ENCODE measurements around the gene TTYH3.
"Not testable (repeated sequence)": the region's sequence is repeated elsewhere in the genome, so short reads cannot be mapped to it uniquely, and the experiment has no call there.

TTYH3 gene

GRCh38 chr7:2670171-2670570 lies 38.4 kb downstream of the TTYH3 start:
- Histone ChIP-seq H3K9me3 (ENCODE audit: control insufficient read depth, low read length) (no peaks in the 10 kb centered on the region), H3K27ac (ENCODE audit: low read depth, low read length, severe bottlenecking) (no peak overlapping the region), H3K4me3 (ENCODE audit: extremely low read depth, insufficient read depth, low read length, poor library complexity, severe bottlenecking) (no peak overlapping the region), H3K36me3 (ENCODE audit: control insufficient read depth, insufficient read depth, low read length) (no peaks in the 10 kb centered on the region), H3K4me1 (ENCODE audit: control insufficient read depth, insufficient read depth, low read length, poor library complexity, severe bottlenecking) (no peaks in the 10 kb centered on the region)
- 87 to 90% methylated on average over 8 to 13 of the region's 13 CpGs for WGBS, 2 experiments (ENCODE audit: insufficient coverage in 2 of 2)

- Histone ChIP-seq H3K4me3 (ENCODE audit: extremely low read depth, insufficient read depth, low read length, poor library complexity, severe bottlenecking) (no peak overlapping the region), H3K4me1 (ENCODE audit: control insufficient read depth, insufficient read depth, low read length, poor library complexity, severe bottlenecking) (no peaks in the 10 kb centered on the region), H3K36me3 (ENCODE audit: control insufficient read depth, insufficient read depth, low read length) (no peaks in the 10 kb centered on the region), H3K9me3 (ENCODE audit: control insufficient read depth, low read length) (no peaks in the 10 kb centered on the region), H3K27ac (ENCODE audit: low read depth, low read length, severe bottlenecking) (no peak overlapping the region)
- 35 to 43% methylated on average over 22 to 24 of the region's 25 CpGs for WGBS, 2 experiments (ENCODE audit: insufficient coverage in 2 of 2)
Observed at GRCh38 chr7:2670720-2671391, 39.1 kb downstream of the TTYH3 start.

- not testable (repeated sequence) for H3K9me3 ChIP-seq (ENCODE audit: control insufficient read depth, low read length); H3K4me3 ChIP-seq (ENCODE audit: extremely low read depth, insufficient read depth, low read length, poor library complexity, severe bottlenecking); H3K4me1 ChIP-seq (ENCODE audit: control insufficient read depth, insufficient read depth, low read length, poor library complexity, severe bottlenecking); H3K36me3 ChIP-seq (ENCODE audit: control insufficient read depth, insufficient read depth, low read length); H3K27ac ChIP-seq (ENCODE audit: low read depth, low read length, severe bottlenecking)
- WGBS, 2 experiments (ENCODE audit: insufficient coverage in 2 of 2), result 83 to 100% methylated on average over 1 of the region's 6 CpGs
Observed at GRCh38 chr7:2673214-2673613, 41.4 kb downstream of the TTYH3 start.

- Histone ChIP-seq H3K4me1 (ENCODE audit: control insufficient read depth, insufficient read depth, low read length, poor library complexity, severe bottlenecking) (no peaks in the 10 kb centered on the region), H3K9me3 (ENCODE audit: control insufficient read depth, low read length) (no peaks in the 10 kb centered on the region), H3K27ac (ENCODE audit: low read depth, low read length, severe bottlenecking) (no peak overlapping the region), H3K36me3 (ENCODE audit: control insufficient read depth, insufficient read depth, low read length) (no peaks in the 10 kb centered on the region), H3K4me3 (ENCODE audit: extremely low read depth, insufficient read depth, low read length, poor library complexity, severe bottlenecking) (no peak overlapping the region)
Observed at GRCh38 chr7:2673934-2674333, 42.1 kb downstream of the TTYH3 start.

GRCh38 chr7:2675256-2675764 lies 43.5 kb downstream of the TTYH3 start:
- Histone ChIP-seq H3K4me3 (ENCODE audit: extremely low read depth, insufficient read depth, low read length, poor library complexity, severe bottlenecking) (no peak overlapping the region), H3K9me3 (ENCODE audit: control insufficient read depth, low read length) (no peaks in the 10 kb centered on the region), H3K27ac (ENCODE audit: low read depth, low read length, severe bottlenecking) (no peak overlapping the region), H3K4me1 (ENCODE audit: control insufficient read depth, insufficient read depth, low read length, poor library complexity, severe bottlenecking) (no peaks in the 10 kb centered on the region), H3K36me3 (ENCODE audit: control insufficient read depth, insufficient read depth, low read length) (no peaks in the 10 kb centered on the region)
- WGBS, 2 experiments (ENCODE audit: insufficient coverage in 2 of 2), result 59 to 81% methylated on average over 3 to 7 of the region's 9 CpGs

- WGBS, 2 experiments (ENCODE audit: insufficient coverage in 2 of 2), result 88 to 100% methylated on average over 1 to 4 of the region's 8 CpGs
Observed at GRCh38 chr7:2676576-2676975, 44.8 kb downstream of the TTYH3 start.

GRCh38 chr7:2678454-2678853 lies 46.7 kb downstream of the TTYH3 start:
- H3K4me1 ChIP-seq (ENCODE audit: control insufficient read depth, insufficient read depth, low read length, poor library complexity, severe bottlenecking); H3K4me3 ChIP-seq (ENCODE audit: extremely low read depth, insufficient read depth, low read length, poor library complexity, severe bottlenecking); H3K36me3 ChIP-seq (ENCODE audit: control insufficient read depth, insufficient read depth, low read length); H3K9me3 ChIP-seq (ENCODE audit: control insufficient read depth, low read length); H3K27ac ChIP-seq (ENCODE audit: low read depth, low read length, severe bottlenecking): not testable (repeated sequence)
- WGBS, 2 experiments (ENCODE audit: insufficient coverage in 2 of 2), result 91% methylated on average over 6 to 7 of the region's 15 CpGs

More at GRCh38 chr7:2676576-2676975, 44.8 kb downstream of the TTYH3 start:
- H3K4me1 ChIP-seq (ENCODE audit: control insufficient read depth, insufficient read depth, low read length, poor library complexity, severe bottlenecking); H3K4me3 ChIP-seq (ENCODE audit: extremely low read depth, insufficient read depth, low read length, poor library complexity, severe bottlenecking); H3K9me3 ChIP-seq (ENCODE audit: control insufficient read depth, low read length); H3K27ac ChIP-seq (ENCODE audit: low read depth, low read length, severe bottlenecking); H3K36me3 ChIP-seq (ENCODE audit: control insufficient read depth, insufficient read depth, low read length): not testable (repeated sequence)

GRCh38 chr7:2679135-2680127 lies 47.6 kb downstream of the TTYH3 start:
- not testable (repeated sequence) for H3K27ac ChIP-seq (ENCODE audit: low read depth, low read length, severe bottlenecking); H3K4me3 ChIP-seq (ENCODE audit: extremely low read depth, insufficient read depth, low read length, poor library complexity, severe bottlenecking); H3K9me3 ChIP-seq (ENCODE audit: control insufficient read depth, low read length); H3K4me1 ChIP-seq (ENCODE audit: control insufficient read depth, insufficient read depth, low read length, poor library complexity, severe bottlenecking); H3K36me3 ChIP-seq (ENCODE audit: control insufficient read depth, insufficient read depth, low read length)
- WGBS, 2 experiments (ENCODE audit: insufficient coverage in 2 of 2), result 94 to 95% methylated on average over 32 to 51 of the region's 64 CpGs

GRCh38 chr7:2680256-2680655 lies 48.5 kb downstream of the TTYH3 start:
- no peaks in the 10 kb centered on the region for H3K36me3 ChIP-seq (ENCODE audit: control insufficient read depth, insufficient read depth, low read length)
- H3K4me1 ChIP-seq (ENCODE audit: control insufficient read depth, insufficient read depth, low read length, poor library complexity, severe bottlenecking), result no peaks in the 10 kb centered on the region
- no peak overlapping the region for H3K27ac ChIP-seq (ENCODE audit: low read depth, low read length, severe bottlenecking)
- H3K4me3 ChIP-seq (ENCODE audit: extremely low read depth, insufficient read depth, low read length, poor library complexity, severe bottlenecking), result no peak overlapping the region
- H3K9me3 ChIP-seq (ENCODE audit: control insufficient read depth, low read length), result no peaks in the 10 kb centered on the region
- WGBS, 2 experiments (ENCODE audit: insufficient coverage in 2 of 2), result 87 to 92% methylated on average over 8 to 10 of the region's 13 CpGs

GRCh38 chr7:2680792-2681490 lies 49.2 kb downstream of the TTYH3 start:
- WGBS, 2 experiments (ENCODE audit: insufficient coverage in 2 of 2), result 46 to 55% methylated on average over 19 to 24 of the region's 27 CpGs
- no peaks in the 10 kb centered on the region for H3K36me3 ChIP-seq (ENCODE audit: control insufficient read depth, insufficient read depth, low read length)
- no peaks in the 10 kb centered on the region for H3K4me1 ChIP-seq (ENCODE audit: control insufficient read depth, insufficient read depth, low read length, poor library complexity, severe bottlenecking)
- H3K4me3 ChIP-seq (ENCODE audit: extremely low read depth, insufficient read depth, low read length, poor library complexity, severe bottlenecking), result no peak overlapping the region
- H3K9me3 ChIP-seq (ENCODE audit: control insufficient read depth, low read length), result no peaks in the 10 kb centered on the region
- H3K27ac ChIP-seq (ENCODE audit: low read depth, low read length, severe bottlenecking), result no peak overlapping the region

Measured in mesodermal cell (in vitro differentiated cells).